NOMO-1 treated with DMSO at 0.1 percent for 48 hours (cell line): ENCODE results near the gene MYH13.

Source experiments
- DNase-seq: peaks from one replicate; lab custom pipeline; 2025; ENCODE audit not compliant: unreplicated experiment; lab: John Stamatoyannopoulos, UW

The MYH13 gene

GRCh38 chr17:10262451-10262850 lies 110.4 kb downstream of the MYH13 start:
- DNase-seq, result no peak

DNA sequence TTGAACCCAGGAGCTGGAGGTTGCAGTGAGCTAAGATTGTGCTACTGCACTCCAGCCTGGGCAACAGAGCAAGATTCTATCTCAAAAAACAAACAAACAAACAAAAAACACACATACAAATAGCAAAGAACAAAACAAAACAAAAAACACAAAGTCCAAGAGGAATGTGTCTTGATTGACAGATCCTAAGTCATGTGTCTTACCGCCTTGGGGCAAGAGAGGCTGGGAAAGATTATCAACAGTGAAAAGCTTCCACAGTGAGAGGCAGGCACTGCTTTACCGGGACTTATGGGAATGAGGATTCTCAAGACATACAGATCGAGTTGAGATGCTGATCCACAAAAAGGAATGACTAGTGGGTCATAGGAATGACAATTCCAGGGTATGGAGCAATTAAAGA lies 111.7 kb downstream of the MYH13 start:
- DNase-seq, result no peak

DNA sequence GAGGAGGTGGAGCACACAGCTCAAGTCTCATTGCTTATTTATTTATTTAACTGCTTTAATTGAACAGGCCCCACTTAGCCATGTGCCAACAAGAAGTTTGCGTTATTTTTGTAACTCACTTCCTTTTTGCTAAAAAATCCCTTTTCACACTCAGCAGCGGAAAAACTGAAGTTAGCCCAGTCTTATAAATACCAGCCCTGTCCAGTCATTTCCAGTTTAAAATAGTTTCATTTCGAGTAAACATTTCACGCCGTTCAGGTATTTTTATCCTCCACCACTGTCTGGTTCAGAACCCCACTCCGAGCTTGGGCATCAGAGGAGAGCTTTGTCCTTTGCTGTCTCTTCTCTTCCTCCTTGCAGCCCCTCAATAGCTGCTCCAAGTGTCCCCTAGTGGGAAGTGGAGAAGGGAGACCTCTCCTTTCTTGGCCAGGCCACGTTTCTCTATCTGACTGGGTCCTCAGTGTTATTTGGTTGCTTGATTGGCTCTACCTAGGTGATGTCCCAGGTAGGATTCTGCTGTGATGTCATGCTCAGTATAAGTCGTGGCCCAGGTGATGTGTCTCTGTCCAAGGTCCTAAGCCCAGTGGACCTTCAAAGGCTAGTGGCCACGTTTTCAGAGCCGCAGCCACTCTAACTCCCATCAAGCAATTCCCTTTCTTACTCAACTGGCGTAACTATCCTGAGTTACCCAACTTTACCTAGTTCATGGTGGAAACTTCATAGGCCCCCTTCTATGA lies 121.4 kb downstream of the MYH13 start:
- DNase-seq, result peak; percentile 31
